ENCODE results near the gene UPF1.

DNA sequence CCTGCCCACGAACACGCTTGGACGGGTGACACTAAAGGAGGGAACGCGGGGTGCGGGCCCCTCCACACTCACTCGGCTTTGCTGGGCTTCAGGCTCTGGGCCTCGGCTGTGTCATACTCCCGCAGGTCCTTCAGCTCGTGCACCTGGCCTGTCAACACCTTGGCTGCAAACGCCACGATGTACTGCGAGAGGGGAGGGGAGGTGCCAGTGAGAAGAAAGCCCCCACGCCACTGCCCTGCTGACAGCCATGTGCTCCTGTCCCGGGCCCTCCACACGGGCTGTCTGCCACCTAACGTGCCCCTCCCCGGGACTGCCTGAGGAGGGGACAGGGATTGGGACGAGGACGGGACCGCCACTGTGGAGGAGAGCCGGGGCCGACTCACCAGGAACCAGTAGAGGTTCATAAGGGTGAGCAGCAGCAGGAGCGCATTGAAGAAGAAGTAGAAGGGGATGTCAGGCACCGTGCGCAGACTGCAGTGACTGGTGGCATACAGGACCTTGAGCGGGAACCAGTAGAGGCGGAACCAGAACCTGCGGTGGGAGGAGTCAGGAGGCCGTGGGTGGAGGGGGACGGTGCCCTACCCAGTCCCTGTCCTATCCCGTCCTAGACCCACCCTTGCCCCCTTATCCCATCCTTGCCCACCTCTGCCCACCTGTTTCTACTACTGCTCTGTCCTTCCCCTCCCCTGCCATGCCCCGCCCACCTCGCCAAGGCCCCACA lies 47.3 kb downstream of the UPF1 start:
- TF ChIP-seq, protein P1, sequence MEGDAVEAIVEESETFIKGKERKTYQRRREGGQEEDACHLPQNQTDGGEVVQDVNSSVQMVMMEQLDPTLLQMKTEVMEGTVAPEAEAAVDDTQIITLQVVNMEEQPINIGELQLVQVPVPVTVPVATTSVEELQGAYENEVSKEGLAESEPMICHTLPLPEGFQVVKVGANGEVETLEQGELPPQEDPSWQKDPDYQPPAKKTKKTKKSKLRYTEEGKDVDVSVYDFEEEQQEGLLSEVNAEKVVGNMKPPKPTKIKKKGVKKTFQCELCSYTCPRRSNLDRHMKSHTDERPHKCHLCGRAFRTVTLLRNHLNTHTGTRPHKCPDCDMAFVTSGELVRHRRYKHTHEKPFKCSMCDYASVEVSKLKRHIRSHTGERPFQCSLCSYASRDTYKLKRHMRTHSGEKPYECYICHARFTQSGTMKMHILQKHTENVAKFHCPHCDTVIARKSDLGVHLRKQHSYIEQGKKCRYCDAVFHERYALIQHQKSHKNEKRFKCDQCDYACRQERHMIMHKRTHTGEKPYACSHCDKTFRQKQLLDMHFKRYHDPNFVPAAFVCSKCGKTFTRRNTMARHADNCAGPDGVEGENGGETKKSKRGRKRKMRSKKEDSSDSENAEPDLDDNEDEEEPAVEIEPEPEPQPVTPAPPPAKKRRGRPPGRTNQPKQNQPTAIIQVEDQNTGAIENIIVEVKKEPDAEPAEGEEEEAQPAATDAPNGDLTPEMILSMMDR (IDR thresholded peaks at IDR 0.05): no peak
- TF ChIP-seq POLR2A (IDR thresholded peaks at IDR 0.05): no peak
